NCI-H146 (cell line): Measurements from ENCODE around the gene ALOX15B.
A peak's percentile ranks its signal among the peaks of the same experiment; 100 is the strongest.
"Not testable (repeated sequence)": the region's sequence is repeated elsewhere in the genome, so short reads cannot be mapped to it uniquely, and the experiment has no call there.

Experiments
- DNase-seq: peaks from one replicate; lab custom pipeline; 2025; lab: John Stamatoyannopoulos, UW

ALOX15B gene

DNA sequence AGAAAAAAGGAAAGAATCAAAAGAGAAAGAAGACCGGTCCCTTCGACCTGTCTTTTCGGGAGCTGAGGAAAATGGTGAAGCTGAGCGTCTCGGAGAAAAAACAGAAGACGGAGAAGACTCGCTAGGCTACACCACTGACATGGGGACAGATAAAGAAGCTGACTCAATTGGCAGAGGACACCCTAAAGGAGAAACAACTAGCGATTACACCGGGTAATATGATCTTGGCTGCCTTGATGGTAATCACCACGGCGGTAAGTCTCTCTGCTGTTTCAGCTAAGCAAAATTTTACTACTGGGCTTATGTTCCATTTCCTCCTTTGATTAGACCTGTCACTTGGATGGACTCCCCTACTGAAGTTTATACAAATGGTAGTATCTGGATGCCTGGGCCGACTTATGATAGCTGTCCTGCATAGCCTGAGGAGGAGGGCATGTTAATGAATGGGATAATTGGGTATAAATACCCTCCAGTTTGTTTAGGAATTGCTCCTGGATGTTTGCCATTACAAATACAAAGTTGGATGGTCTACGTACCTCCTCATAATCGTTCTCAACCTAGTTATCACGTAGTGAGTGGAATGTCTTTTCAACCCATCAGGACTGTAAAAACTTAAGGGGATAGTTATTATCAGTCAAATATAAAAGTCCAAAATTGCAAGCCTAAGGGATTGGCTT is 24.1 kb downstream of the ALOX15B start:
- DNase-seq = peak; percentile 47

DNA sequence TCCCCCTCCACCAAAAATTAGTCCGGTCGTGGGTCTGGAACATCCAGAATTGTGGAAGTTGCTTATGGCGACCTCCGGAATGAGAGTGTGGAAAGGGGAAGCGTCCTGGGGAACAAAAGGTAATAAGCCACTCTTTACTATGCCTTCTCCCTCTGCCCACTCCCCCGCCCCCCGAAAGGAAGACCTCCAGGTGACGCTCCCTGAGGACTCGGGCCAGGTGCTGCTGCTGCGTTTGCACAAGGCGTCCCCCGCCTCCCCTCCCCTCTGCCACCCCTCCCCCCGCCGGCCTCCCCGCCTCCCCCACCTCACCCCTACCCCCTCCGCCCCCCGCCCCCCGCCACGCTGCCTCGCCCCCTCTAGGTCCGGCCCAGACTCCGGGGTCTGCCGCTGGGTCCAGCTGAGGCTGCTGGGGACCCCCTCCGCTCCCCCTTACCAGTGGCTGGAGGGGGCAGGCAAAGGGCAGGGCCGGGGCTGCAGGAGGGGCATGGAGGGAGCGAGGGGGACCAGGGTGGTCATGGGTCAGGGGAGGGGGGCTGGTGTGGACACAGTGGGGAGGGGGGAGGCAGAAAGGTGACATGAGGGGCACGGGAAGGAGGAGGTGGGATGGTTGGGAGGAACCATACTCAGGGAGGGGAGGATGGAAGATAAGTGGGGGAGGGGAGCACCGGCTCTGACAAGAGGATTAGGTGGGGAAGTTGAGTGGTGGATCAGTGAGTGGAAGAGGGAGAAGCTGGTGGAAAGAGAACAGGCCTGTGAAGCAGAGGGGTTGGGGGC is 25.1 kb downstream of the ALOX15B start:
- DNase-seq = no peak

DNA sequence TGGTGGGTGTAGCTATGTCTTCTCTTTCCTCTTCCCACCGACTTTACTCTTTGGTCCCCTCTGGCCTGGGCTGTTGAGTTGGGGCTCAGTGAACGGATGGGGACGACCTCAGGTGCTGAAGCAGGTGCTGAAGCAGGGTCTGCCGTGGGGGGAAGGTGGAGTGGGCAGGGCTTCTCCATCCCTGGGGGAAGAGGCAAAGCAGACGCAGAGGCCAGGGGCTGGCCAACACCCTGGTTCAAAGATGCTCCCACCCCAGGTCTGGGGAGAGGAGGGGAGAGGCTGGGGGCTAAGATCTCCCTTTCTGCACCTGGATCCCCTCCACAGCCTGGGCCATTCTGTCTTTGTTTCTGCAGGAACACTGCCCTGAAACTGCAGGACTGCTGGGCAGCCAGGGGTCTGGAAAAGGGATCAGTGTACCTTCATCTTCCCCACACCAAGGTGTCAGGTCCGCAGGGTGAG is 25.7 kb downstream of the ALOX15B start:
- no peak for DNase-seq

DNA sequence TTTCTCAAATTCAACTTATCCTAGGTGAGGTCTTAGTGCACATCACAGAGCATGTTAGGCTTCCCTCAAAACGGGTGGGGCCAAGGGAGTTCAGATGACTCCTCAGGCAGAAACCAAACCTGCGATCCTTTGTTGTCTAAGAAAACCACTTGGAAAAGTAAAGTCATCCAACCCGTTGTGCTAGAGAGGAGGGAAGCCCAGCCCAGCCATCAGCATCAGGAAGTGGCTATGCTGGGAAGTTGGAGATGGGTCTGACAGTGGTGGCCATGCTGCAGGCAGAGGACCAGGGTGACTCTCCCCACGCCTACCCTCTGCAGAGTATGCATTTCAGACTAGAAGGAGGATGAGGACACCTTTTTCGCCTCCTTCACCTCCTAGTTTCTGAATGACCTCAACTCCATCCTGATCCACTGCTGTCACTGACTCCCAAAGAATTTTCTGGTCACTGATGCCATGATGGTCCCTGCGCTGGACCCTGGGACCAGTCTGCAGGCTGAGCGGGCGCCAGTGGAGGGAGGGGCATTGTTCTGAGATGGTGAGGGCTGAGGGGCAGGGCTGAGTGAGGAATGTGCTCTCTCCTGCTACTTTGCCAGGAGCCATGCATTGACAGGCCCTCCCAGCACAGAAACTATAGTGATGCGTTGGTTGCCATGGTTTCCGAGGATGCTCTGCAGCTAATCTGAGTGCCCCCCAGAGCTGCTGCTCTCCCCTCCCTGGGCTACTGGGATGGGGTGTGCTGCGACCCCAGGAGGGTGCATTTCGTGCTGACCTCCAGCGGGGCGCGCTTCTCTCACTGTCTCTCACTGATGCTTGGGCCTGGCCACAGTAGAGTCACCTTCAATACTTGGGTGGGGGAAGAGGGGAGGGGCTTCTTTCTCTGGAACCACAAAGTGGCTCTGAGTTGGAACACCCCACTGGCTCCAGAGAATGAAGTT is 28.2 kb downstream of the ALOX15B start:
- DNase-seq = no peak

DNA sequence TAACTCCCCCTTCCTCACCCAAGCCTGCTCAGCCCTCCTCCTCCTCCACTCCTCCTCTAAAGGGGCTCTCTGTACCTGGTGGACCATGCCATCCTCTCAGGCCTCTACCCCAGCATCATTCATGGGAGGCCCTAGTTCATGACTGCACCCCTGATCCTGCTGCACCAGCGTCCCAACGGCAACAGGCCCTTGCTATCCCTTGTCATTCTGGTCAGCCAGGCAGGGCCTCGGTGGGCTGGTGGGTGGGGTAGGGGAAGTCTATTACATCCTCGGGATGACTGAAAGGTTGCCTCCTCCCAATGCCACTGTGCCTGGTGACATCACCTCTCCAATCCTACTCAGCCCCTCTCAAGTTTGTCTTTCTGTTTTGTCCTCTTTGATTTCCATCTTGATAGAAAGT is 28.9 kb downstream of the ALOX15B start:
- no peak for DNase-seq

DNA sequence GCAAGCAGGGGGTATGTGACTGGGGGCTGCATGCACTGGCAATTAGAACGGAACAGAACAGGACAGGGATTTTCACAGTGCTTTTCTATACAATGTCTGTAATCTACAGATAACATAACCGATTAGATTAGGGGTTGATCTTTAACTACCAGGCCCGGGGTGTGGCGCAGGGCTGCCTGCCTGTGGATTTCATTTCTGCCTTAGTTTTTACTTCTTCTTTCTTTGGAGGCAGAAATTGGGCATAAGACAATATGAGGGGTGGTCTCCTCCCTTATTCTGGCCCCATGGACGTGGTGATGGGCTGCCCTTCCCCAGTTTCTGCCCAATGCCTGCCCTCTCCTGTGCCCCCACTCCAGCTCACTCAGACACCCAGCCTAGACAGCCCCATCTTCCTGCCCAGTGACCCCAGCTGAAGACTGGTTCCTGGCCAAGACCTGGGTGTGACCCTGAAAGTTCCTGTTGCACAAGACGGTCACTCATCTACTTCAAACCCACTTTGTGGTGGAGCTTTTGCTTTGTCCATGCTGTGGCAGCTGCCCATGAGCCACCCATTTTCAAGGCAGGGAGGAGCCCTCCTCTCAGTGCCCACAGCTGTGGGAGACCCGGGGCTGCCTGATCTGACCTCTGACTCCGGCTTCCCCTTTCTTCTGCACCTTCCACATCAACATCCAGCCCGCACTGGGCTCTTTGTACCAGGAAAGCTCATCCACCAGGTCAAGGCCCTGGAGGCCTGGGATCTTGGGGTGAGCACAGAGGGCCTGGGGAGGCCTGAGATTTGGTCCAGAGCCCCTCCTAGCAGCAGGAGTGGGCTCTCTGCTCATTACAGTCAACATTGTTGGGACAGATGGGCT is 30.1 kb downstream of the ALOX15B start:
- DNase-seq = no peak

DNA sequence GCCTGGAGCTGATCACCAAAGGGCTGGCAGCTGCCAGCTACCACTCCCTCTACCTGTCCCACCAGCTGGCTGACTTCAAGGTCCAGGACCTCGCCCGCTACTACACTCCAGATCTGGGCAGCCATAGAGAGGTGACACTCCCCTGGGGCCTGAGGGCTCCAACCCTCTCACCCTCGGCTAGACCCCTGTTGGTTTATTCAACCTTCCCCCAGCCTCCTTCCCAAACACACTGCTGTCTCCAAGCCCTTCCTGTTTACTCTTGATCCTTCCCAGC is 30.7 kb downstream of the ALOX15B start:
- no peak for DNase-seq

DNA sequence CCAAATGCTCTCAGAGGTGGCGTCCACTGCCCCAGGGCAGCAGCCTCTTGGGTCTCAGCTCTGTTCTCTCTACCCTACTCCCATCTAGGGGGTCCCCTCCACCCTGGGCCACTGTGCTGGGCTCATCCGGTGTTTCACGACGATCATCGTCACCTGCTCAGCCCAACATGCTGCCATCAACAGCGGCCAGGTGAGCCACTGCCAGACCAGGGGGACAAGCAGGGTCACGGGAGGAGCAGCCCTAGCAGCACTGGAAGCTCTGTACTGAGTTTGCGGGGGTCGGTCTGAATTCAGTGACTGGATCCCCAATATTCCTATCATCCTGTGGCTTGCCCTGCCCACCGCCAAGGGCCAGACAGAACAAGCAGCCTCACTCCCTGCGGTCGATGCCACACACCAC is 32.6 kb downstream of the ALOX15B start:
- DNase-seq = no peak

DNA sequence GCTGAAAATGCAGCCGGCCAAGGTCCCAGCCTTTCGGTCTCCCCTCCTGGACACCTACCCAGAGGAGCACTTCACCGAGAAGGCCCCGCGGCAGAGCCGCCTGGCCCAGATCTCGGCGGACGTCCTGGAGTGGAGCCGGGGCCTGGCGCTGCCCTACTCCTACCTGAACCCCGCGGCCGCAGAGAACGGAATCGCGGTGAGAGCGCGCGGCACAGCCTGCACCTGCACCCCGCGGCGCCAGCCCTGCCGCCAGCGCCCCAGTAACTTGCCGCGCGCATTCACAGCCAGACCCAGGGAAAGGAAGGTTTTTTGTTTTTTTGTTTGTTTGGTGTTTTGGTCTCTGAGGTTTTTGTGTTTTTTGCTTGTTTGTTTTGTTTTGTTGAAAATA is 33.5 kb downstream of the ALOX15B start:
- DNase-seq = no peak

DNA sequence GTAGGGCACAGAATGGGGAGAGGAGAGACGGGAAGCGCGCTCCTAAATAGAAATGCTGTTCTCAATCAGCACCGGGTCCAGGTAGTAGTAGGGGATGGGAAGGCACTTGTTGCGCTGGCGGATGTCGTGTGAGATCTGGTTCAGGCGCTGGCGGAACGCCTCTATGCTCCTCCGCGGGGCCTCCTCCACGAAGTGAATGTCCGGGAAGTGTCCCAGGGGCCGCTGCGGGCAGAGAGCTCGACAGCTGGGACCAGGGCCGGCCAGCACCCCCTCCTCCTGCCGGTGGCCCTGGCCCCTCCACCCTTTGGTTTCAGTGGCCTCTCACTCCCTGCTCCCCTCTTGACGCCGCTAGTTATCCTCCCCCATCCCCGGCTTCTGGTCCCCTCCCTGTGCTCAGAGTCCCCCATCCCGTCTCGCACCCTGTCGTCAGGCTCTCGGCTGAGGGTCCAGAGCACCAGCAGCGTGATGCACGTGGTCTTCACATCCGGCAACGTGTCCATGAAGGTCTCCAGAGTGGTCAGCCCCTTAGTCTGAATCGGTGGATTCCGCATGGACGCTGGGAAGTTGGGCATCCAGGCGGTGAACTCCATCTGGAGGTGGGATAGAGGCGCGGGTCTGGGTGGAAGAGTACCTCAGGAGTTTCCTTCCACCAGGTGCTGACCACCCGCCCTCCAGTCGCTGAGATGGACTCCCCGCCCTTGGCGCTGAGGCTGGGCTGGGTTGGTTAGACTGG is 34.0 kb downstream of the ALOX15B start:
- DNase-seq = no peak

DNA sequence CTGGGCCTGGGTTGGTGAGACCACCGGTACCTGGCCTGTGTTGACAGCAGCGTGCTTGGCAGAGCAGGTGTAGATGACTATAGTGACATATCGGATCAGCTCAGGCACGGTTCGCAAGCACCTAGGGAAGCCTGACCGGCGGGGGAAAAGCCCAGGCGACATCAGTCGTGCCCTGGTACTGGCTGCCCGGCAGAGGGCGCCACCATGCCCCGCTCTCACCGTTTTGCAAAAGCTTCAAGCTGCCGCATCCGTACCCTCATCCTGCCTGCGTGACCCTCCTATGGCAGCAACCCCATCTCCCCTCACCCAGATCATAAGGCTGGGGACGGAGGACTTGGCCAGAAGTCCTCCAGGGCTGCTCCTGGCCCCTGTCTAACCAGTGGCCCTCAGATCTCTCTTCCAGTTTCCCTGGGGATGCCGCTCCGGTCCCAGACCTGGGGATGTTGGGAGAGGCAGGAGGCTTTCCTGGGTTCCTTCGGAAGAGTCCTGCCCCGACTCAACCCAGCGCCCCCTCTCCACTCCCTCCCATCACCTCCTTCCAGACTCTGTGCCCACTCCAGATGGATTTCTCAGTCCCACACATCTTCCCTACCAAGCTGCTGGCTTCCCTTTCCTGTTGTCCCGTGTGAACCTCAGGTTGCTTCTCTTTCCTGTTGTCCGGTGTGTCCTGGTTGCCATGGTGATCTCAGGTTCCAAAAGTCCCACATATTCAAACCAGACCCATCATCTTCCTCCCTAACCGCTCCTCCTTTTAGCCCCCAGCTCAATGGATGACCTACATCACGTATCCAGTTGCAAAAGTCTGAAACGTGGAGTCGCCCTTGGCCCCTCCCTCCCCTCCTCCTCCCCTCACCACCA is 35.0 kb downstream of the ALOX15B start:
- DNase-seq = peak; percentile 55

DNA sequence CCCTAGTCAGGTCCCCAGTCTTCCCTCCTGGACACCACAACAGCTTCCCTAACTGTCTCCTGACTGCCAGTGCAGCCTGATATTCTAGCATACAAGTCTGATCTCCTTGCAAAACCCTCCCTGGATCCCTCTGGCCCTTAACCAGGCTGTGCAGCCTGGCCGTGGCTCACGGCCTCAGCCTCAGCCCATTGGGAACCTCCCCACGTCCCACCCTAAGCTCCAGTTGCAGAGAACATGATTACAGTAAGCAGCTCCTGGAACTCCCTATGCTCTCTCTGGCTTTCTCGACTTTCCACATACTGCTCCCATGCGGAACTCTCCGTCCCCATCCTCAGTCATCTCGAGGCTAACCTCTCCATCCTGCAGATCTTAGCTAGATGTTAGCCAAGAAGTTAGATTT is 35.7 kb downstream of the ALOX15B start:
- no peak for DNase-seq

DNA sequence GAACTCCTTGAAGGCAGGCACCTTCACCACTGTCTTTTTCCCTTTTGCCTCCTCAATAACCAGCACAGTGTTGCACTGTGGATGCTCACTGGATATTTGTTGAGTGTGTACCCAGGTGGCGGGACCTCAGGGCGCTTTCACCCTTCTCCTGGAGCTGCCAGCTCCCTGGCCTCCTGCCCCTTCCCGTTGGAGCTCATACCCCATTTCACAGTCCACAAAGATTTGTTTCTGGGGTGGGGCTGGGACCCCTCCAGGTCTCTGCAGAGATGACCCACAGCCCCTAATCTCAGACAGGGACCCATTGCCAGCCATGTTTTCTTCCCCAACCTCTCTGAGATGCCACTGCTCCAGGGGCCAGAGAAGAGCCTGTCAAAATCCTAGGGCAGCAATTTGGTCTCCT is 36.2 kb downstream of the ALOX15B start:
- DNase-seq = no peak

DNA sequence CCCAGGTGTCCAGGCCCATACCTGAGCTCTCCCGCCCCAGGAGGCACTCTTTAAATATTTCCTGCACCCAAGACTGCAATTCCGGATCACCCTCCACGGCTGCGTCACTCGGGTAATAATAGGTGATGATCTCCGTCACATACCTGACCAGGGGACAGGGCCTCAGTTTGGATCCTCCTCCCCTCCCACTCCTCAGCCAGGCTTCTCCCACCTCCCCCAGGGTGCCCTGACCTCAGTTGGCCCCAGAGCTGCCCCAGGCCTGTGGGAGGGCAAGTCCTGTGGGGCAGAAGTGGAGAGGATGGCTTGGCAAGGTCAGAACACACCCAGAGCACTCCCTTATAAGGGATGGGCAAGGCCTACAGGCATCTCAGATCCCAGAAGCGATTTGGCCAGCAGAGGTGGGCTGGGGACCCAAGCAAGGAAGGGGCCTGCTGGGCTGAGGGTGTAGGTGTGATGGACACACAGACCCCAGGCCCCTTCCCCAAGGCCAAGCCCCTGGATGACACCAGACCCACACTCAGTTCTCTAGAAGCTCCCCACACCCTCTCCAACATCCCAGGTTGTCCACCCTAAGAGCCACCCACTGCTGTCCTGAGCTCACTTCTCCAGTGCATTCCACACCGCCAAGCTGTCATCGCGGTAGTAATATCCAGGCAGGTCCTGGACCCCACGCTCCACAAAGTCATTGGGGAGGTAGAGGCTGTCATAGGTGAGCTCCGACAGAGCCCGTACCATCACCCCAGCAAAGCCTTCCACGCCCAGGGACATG is 36.9 kb downstream of the ALOX15B start:
- no peak for DNase-seq

DNA sequence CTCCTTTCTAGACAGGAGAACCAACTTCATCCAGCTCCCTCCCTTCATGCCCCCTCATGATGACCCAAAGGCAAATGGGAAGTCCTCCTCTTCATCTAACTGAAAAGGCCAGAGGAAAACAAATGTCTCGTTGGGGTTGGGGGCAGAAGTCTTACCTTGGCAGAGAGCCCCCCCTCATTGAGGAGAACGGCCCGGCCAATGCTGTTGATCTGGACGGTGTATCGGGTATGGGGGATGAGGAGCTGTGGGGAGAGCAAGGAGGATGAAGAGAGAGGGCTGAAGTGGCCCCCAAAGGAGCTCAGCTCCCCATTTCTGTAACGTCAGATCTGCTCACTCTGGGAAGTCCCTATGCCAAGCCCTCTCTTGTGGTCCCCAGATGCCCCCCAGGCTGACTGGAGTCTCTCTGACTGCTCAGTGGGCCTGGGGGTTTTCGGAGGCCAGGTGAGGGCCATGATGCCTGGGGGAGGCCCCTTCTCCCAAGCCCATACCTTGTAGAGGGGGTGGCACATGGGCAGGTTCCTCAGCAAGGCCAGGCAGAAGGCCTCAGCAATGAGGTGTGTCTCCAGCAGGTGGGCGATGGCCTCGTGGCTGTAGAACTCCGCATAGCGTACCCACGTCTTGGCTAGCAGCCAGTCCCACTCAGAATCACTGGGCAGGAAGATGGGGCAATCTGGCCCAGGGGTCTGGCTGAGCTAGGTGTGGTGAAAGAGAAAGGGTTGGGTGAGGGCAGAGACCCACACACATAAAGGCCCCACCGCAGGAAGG is 37.8 kb downstream of the ALOX15B start:
- DNase-seq = no peak

DNA sequence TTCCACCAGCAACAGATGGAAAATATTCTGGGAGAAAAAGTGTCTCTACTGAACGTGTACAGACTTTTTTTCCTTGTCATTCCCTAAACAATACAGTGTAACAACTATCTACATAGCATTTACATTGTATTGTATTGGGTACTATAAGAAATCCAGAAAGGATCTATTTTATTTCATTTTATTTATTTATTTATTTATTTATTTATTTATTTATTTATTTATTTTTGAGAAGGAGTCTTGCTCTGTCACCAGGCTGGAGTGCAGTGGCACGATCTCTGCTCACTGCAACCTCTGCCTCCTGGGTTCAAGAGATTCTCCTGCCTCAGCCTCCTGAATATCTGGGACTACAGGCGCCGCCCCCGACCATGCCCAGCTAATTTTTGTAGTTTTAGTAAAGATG is 39.1 kb downstream of the ALOX15B start:
- DNase-seq = not testable (repeated sequence)

DNA sequence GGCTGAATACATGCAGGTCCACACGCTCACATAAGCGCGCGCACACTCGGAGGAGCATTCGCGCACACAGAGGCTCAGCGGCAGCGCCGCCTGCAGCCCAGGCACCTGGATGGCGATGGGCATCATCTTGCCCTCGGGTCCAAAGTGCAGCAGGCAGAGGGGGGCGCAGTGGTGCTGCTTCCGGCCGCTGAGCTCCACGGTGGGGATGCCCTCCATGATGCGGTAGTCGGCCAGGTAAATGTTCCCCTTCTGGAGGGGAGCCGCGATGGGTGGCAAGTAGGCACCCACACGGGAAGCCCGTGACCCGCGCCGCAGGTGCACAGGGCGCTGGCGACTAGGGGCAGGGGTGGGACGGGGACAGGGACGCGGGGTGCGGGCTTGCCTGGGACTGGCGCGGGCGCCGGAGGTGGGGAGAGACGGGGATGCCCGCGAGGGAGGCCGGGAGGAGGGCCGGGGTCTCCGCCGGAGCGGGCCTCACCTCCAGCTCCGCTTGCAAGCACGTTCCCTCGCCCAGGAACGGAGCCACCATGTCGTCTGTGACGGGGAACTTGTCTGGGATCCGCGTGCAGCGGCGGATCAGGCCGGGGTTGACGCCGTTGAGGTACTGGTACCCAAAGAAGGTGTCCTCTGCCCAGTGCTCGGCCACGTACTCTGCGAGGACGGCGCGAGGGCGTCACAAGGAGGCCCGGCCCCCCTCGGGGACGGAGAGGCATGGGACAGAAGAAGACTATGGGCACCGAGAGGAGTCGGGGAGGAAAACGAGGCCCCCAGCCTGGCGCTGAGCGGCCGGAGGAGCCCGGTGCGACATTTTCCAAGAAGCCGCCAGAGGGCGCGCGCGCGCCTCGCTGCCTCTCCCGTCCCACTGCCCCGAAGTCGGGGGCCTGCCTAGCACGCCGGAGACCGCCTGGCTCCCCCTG is 40.7 kb downstream of the ALOX15B start:
- peak; percentile 63 for DNase-seq
